Skeletal muscle tissue (tissue), 4 donors: ENCODE results near the gene MAP3K6. TPM values are rescaled to one million over a fixed set of nuclear protein-coding genes. Genes with fewer than 3 reads are reported as not detected.

Experiments
- H3K27ac ChIP-seq: one replicate; pipeline ENCODE4 v1.7.0; 2013; ENCODE audit warnings: mild to moderate bottlenecking, low read depth, low read length, inconsistent platforms
- H3K27me3 ChIP-seq, 3 donors: one replicate each; pipeline ENCODE4 v1.7.0; 2013; ENCODE audit warnings: low read length in 3 of 3; ENCODE audit not compliant: control insufficient read depth in 3 of 3, insufficient read depth in 3 of 3
- H3K36me3 ChIP-seq, 3 donors: one replicate each; pipeline ENCODE4 v1.7.0; 2013; ENCODE audit warnings: low read length in 3 of 3; ENCODE audit not compliant: control insufficient read depth in 3 of 3, insufficient read depth in 3 of 3
- H3K4me1 ChIP-seq, 3 donors: one replicate each; pipeline ENCODE4 v1.7.0; 2013; ENCODE audit warnings: low read length in 3 of 3, mild to moderate bottlenecking in 3 of 3; ENCODE audit not compliant: control insufficient read depth in 3 of 3, insufficient read depth in 3 of 3
- H3K4me3 ChIP-seq, 3 donors: one replicate each; pipeline ENCODE4 v1.7.0; 2013; ENCODE audit warnings: low read length in 3 of 3
- H3K9ac ChIP-seq, 3 donors: one replicate each; pipeline ENCODE4 v1.7.0; 2013; ENCODE audit warnings: low read length in 3 of 3, mild to moderate bottlenecking in 3 of 3, moderate library complexity in 2 of 3, low read depth in 1 of 3
- H3K9me3 ChIP-seq, 3 donors: one replicate each; pipeline ENCODE4 v1.7.0; 2013; ENCODE audit warnings: low read length in 3 of 3; ENCODE audit not compliant: control insufficient read depth in 3 of 3
- total RNA-seq: library from RNA; depleted of rRNA; stranded (reverse); fragments of >200 nt; gene quantifications from one replicate; pipeline ENCODE4 v1.2.3, GENCODE V29; 2014
- donor health status: Osteomylitis.

The MAP3K6 gene
- total RNA-seq, 1 donor from 2014 or later: 4.2 TPM

GRCh38 chr1:27331426-27331825 lies 35.3 kb downstream of the MAP3K6 start:
- H3K4me1 ChIP-seq: peaks cover 12 to 27% (median 18%) of the 10 kb centered on the region in 3 donors
- no peak overlapping the region for H3K27ac ChIP-seq
- H3K27me3 ChIP-seq: no peaks in the 10 kb centered on the region
- H3K4me3 ChIP-seq: no peak overlapping the region
- H3K9ac ChIP-seq: no peak overlapping the region
- H3K9me3 ChIP-seq: no peaks in the 10 kb centered on the region
- H3K36me3 ChIP-seq: peaks cover 53 to 56% (median 56%) of the 10 kb centered on the region in 3 donors

GRCh38 chr1:27330786-27331185 lies 36.0 kb downstream of the MAP3K6 start:
- Histone ChIP-seq H3K4me1 (peaks cover 17 to 32% (median 18%) of the 10 kb centered on the region in 3 donors), H3K27me3 (no peaks in the 10 kb centered on the region)

GRCh38 chr1:27327964-27328363 lies 38.8 kb downstream of the MAP3K6 start:
- Histone ChIP-seq H3K9ac (no peak overlapping the region), H3K27ac (no peak overlapping the region), H3K36me3 (peaks cover 29 to 37% (median 33%) of the 10 kb centered on the region in 3 donors), H3K4me1 (peaks cover 24 to 50% (median 37%) of the 10 kb centered on the region in 3 donors), H3K9me3 (no peaks in the 10 kb centered on the region), H3K4me3 (no peak overlapping the region), H3K27me3 (no peaks in the 10 kb centered on the region)

More at GRCh38 chr1:27330786-27331185, 36.0 kb downstream of the MAP3K6 start:
- peak overlapping the region in 1 of 3 donors; percentile 25 for H3K9ac ChIP-seq
- no peak overlapping the region for H3K27ac ChIP-seq
- H3K4me3 ChIP-seq: no peak overlapping the region
- no peaks in the 10 kb centered on the region for H3K9me3 ChIP-seq
- peaks cover 50 to 51% (median 51%) of the 10 kb centered on the region in 3 donors for H3K36me3 ChIP-seq

GRCh38 chr1:27325286-27325685 lies 41.5 kb downstream of the MAP3K6 start:
- no peaks in the 10 kb centered on the region for H3K27me3 ChIP-seq
- peaks cover 31 to 60% (median 37%) of the 10 kb centered on the region in 3 donors for H3K4me1 ChIP-seq
- peaks cover 10 to 14% (median 14%) of the 10 kb centered on the region in 3 donors for H3K36me3 ChIP-seq
- H3K9ac ChIP-seq: no peak overlapping the region
- no peaks in the 10 kb centered on the region for H3K9me3 ChIP-seq
- H3K27ac ChIP-seq: no peak overlapping the region
- H3K4me3 ChIP-seq: no peak overlapping the region

DNA sequence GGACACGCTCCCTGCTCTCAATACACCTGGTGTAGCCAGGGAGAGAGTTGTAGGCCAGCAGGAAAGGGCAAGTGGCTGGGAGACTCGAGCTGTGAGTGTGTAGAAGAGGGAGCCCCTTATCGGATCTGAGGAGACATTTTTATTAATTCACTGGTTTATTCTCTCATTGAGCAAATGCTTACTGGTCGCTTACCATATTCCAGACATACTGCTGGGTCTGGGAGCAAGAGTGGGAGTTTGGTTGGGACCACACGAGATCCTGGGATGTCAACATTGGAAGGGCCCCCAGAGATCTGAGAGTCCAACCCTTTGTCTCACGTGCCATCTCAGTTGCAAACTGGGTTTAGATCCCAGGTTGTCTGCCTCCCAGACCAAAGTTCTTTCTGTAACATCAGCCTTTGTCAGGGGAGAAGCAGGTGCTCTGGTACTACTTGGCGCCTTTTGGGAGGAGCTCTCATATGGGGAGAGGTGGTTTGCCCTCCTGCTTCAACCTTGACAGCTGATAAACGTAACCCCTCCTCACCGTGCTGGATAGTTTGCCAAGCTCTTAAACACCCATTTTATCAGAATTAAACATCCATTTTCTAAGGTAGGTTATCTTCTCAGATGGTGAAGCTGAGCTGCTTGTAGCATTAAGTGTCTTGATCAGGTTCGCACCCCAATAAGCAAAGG lies 44.1 kb downstream of the MAP3K6 start:
- H3K9me3 ChIP-seq: no peaks in the 10 kb centered on the region
- H3K36me3 ChIP-seq: peaks cover 6 to 14% (median 14%) of the 10 kb centered on the region in 3 donors
- peak overlapping the region; percentile 99 to 100 (median 99) for H3K9ac ChIP-seq
- H3K4me3 ChIP-seq: peak overlapping the region; percentile 99 to 100 (median 100)
- H3K27me3 ChIP-seq: peaks cover 6 to 18% (median 15%) of the 10 kb centered on the region in 3 donors
- peaks cover 30 to 50% (median 31%) of the 10 kb centered on the region in 3 donors for H3K4me1 ChIP-seq
- H3K27ac ChIP-seq: peak overlapping the region; percentile 89

DNA sequence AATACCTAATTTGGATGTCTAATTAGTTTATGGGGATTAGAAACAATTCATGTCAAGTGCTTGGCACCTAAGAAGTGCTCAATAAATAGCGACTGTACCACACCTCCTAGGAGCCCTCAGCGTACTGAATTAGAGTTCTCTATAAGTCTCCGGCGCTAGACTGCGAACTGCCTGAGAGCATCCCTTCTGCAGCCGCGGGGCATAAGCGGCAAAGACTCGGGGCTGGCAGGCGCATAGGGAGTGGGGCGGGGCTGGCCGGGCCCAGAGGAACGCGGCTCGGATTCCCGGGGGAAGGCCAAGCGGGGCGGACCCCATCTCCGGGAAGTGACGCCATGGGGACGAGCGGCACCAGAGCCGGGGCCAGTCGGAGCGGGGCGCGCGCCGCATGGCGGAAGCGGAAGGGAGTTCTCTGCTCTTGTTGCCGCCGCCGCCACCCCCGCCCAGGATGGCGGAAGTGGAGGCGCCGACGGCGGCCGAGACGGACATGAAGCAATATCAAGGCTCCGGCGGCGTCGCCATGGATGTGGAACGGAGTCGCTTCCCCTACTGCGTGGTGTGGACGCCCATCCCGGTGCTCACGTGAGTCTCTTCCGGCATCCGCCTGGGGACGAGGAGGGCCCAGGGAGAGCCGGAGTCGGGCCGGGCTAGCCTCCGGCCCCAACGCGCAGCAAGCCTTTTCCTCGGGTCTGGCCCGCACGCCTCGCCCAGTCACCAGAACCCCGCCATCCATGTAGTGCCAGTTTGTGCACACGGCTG lies 44.8 kb downstream of the MAP3K6 start, which contains the start of gene TMEM222:
Gene TMEM222, plus strand, starts transcription at position 351 of the 756 bp plus-strand sequence. Its CDS starts 35 bp downstream, at position 386.
- Histone ChIP-seq H3K4me3 (peak within 1 kb of the TSS; percentile 99 to 100 (median 100)), H3K4me1 (peaks cover 28 to 44% (median 30%) of the 10 kb centered on the region in 3 donors), H3K27ac (peak within 1 kb of the TSS; percentile 89), H3K9me3 (no peaks in the 10 kb centered on the region), H3K36me3 (peaks cover 6 to 14% (median 14%) of the 10 kb centered on the region in 3 donors), H3K27me3 (peaks cover 9 to 21% (median 18%) of the 10 kb centered on the region in 3 donors), H3K9ac (peak within 1 kb of the TSS; percentile 99 to 100 (median 99))

DNA sequence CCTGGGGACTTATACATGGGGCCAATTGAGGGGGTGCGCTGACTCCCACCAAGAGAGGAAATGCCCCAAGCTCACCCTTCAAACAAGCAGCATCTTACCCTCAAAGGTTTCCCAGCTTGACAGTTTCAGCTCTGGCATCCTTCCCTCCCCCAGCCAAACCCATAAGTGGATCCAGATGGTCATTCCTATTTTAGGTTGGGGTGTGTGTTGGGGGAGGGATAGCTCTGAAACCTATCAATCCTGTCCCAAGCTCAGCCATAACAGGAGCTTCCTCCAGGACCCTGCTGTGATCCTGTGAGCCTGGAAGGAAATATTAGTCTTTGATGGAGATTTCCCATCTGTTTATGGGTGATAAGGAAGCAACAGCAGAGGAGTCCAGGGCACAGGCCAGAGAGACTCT lies 48.2 kb downstream of the MAP3K6 start:
- peaks cover 10 to 21% (median 19%) of the 10 kb centered on the region in 3 donors for H3K27me3 ChIP-seq
- no peaks in the 10 kb centered on the region for H3K36me3 ChIP-seq
- H3K9me3 ChIP-seq: no peaks in the 10 kb centered on the region
- no peak overlapping the region for H3K4me3 ChIP-seq
- H3K9ac ChIP-seq: no peak overlapping the region
- peaks cover 14 to 22% (median 15%) of the 10 kb centered on the region in 3 donors for H3K4me1 ChIP-seq
- H3K27ac ChIP-seq: no peak overlapping the region

GRCh38 chr1:27318136-27318535 lies 48.6 kb downstream of the MAP3K6 start:
- Histone ChIP-seq H3K27ac (no peak overlapping the region), H3K4me3 (no peak overlapping the region), H3K36me3 (no peaks in the 10 kb centered on the region), H3K9me3 (no peaks in the 10 kb centered on the region), H3K27me3 (peaks cover 10 to 21% (median 19%) of the 10 kb centered on the region in 3 donors), H3K9ac (no peak overlapping the region), H3K4me1 (peaks cover 9 to 18% (median 11%) of the 10 kb centered on the region in 3 donors)

DNA sequence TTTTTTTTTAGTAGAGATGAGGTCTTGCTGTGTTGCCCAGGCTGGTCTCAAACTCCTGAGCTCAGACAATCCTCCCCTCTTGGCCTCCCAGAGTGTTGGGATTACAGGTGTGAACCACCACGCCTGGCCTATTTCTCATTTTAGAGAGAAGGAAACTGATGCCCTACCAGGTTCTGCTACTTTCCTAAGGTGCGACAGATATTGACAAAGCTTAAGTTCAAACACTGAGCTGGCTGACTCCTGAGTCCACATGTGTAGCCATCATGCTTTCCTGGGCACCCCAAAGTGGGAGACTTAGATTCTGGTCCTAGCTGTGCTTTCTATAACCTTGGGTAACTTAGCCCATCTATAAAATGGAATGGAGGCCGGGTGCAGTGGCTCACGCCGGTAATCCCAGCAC lies 49.9 kb downstream of the MAP3K6 start:
- Histone ChIP-seq H3K36me3 (no peaks in the 10 kb centered on the region), H3K4me1 (peaks cover 3 to 8% (median 4%) of the 10 kb centered on the region in 3 donors), H3K27ac (no peak overlapping the region), H3K27me3 (peaks cover 10 to 21% (median 19%) of the 10 kb centered on the region in 3 donors), H3K9ac (no peak overlapping the region), H3K4me3 (no peak overlapping the region), H3K9me3 (no peaks in the 10 kb centered on the region)
